ENCODE data around the gene ATP10A. TPM values are rescaled to one million over a fixed set of nuclear protein-coding genes. Genes with fewer than 3 reads are reported as not detected.

ATP10A gene
- total RNA-seq, 1 donor from 2014 or later = 3.2 TPM

DNA sequence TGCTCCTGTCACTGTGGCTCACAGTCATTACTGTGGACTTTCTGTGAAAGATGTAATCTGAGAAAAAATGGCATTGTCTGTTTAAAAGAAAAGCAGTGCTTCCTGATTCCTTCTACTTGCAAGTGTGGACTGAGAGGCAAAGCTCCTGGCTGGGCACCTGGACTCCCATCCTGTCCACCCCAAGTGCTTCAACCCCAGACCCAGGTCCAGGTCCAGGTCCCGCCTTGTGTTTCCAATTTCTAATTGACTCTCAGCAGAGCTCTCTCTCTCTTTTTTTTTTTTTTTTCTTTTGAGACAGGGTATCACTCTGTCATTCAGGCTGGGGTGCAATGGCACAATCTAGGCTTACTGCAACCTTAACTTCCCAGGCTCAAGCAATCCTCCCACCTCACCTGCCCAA, 94.9 kb downstream of the ATP10A start:
- no peak overlapping the region for H3K27ac ChIP-seq
- H3K4me3 ChIP-seq = no peak overlapping the region
- H3K36me3 ChIP-seq = no peaks in the 10 kb centered on the region
- H3K27me3 ChIP-seq = no peaks in the 10 kb centered on the region
- DNase-seq (ENCODE audit: extremely low spot score in 2 of 2) = peak in 1 of 2 donors; percentile 52
- intact Hi-C loops (cut with DNase I) = no loop called here
- no peaks in the 10 kb centered on the region for H3K9me3 ChIP-seq
- TF ChIP-seq POLR2A (IDR thresholded peaks at IDR 0.05) = no peak
- TF ChIP-seq POLR2AphosphoS5 (IDR thresholded peaks at IDR 0.05; ENCODE audit: insufficient read depth in 1 of 2, low read depth in 1 of 2) = no peak
- TF ChIP-seq, protein P1, sequence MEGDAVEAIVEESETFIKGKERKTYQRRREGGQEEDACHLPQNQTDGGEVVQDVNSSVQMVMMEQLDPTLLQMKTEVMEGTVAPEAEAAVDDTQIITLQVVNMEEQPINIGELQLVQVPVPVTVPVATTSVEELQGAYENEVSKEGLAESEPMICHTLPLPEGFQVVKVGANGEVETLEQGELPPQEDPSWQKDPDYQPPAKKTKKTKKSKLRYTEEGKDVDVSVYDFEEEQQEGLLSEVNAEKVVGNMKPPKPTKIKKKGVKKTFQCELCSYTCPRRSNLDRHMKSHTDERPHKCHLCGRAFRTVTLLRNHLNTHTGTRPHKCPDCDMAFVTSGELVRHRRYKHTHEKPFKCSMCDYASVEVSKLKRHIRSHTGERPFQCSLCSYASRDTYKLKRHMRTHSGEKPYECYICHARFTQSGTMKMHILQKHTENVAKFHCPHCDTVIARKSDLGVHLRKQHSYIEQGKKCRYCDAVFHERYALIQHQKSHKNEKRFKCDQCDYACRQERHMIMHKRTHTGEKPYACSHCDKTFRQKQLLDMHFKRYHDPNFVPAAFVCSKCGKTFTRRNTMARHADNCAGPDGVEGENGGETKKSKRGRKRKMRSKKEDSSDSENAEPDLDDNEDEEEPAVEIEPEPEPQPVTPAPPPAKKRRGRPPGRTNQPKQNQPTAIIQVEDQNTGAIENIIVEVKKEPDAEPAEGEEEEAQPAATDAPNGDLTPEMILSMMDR (IDR thresholded peaks at IDR 0.05) = no peak
- H3K4me1 ChIP-seq = no peaks in the 10 kb centered on the region

DNA sequence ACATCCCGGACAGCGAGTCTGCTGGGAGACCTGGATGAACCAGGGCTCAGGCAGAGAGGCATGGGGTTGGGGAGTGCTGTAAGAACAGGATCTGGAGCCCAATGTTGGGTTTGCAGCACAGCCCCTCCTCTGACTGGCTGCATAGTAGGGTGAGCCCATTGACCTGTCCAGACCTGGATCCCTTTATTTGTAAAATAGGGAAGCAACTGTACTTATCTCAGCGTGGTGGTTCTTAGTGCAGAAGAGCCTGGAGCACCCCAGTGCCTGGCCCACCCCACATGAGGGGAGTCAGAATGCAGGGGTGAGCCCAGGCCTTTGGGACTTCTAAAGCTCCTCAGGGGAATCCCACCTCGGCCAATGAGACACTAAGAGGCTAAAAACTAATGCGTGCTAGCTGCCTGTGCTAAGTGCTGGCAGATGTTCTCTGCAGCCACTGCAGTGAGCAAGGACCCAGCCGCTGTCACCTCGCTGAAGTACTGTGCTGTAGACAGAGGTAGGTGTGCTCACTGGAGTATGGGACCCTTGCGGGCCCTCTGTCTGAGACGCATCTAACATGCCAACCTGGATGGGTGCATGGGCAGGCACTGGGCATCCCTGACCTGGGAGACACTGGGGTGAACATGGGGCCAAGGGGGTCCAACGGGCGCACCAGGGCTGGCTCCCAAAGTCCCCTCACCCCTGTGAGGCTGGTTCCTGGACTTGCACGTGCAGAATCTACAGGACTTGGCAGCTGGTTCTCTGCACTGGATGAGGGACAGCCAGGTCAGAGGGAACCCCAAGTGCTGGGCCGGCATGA, 95.6 kb downstream of the ATP10A start:
- Histone ChIP-seq H3K4me3 (no peak overlapping the region), H3K4me1 (no peaks in the 10 kb centered on the region), H3K27me3 (no peaks in the 10 kb centered on the region), H3K36me3 (no peaks in the 10 kb centered on the region), H3K9me3 (no peaks in the 10 kb centered on the region), H3K27ac (no peak overlapping the region)
- TF ChIP-seq POLR2A (IDR thresholded peaks at IDR 0.05) (no peak), POLR2AphosphoS5 (IDR thresholded peaks at IDR 0.05; ENCODE audit: insufficient read depth in 1 of 2, low read depth in 1 of 2) (no peak)
- TF ChIP-seq, protein P1 (IDR thresholded peaks at IDR 0.05) = no peak
- intact Hi-C loops (cut with DNase I) = no loop called here
- peak in 1 of 2 donors; percentile 80 for DNase-seq (ENCODE audit: extremely low spot score in 2 of 2)

DNA sequence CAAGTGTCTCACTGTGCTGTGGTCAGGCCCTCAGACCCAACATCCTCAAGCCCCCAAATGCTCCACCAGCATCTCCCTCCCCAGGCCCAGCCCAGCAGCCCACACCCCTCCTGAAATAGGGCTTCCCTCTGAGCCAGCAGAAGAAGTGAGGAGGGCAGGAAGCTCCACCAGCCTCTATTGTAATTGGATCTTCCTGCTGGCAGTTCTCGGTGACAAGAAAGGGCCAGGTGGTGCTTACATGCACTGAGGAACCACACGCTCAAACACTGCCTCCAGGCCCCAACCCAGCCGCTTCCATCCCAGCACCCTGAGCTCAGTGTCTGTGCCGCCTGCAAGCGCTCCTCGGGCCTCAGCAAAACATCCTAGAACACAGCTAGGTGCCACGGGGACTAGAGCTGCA, 96.7 kb downstream of the ATP10A start:
- intact Hi-C loops (cut with DNase I) = no loop called here
- Histone ChIP-seq H3K36me3 (no peaks in the 10 kb centered on the region), H3K9me3 (no peaks in the 10 kb centered on the region), H3K27me3 (no peaks in the 10 kb centered on the region), H3K4me1 (no peaks in the 10 kb centered on the region), H3K27ac (no peak overlapping the region), H3K4me3 (no peak overlapping the region)
- peak in 1 of 2 donors; percentile 44 for DNase-seq (ENCODE audit: extremely low spot score in 2 of 2)
- no peak for TF ChIP-seq POLR2A (IDR thresholded peaks at IDR 0.05)
- TF ChIP-seq, protein P1 (IDR thresholded peaks at IDR 0.05) = no peak
- no peak for TF ChIP-seq POLR2AphosphoS5 (IDR thresholded peaks at IDR 0.05; ENCODE audit: insufficient read depth in 1 of 2, low read depth in 1 of 2)

DNA sequence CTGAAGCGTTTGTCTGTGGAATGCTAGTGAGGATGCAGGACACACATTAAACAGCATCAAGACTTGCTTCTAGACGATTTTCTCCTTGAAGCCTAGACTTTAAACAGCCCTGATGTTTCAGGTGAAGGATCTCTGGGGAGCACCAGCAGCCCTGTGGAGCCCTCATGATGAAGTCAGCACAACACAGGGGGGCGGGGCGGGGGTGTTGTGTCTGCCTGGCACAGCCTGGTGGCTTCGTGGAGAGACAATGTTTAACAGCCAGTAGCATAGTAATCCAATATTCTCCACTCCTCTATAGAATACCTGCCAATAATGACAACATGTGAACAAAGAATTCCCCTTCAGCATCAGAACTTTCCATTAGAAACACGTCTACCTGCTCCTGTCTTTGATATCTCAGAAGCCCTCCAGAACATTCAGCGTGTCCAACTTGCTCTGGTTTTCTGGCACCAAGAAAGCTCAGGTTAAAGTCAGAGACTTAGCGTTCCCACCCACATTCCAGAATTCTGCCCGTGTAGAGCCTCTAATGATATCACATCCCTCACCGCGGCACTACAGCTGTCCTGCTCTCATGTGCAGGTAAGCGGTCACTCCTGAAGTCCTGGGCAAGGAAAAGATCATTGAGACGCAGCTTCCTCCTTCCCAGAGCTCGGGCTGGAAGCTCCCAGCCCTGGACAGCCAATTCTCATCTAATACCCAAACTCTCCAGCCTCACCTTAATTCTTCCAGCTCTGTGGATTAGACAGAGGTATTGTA, 98.0 kb downstream of the ATP10A start:
- TF ChIP-seq POLR2A (IDR thresholded peaks at IDR 0.05) = no peak
- TF ChIP-seq, protein P1 (IDR thresholded peaks at IDR 0.05) = no peak
- no peak for TF ChIP-seq POLR2AphosphoS5 (IDR thresholded peaks at IDR 0.05; ENCODE audit: insufficient read depth in 1 of 2, low read depth in 1 of 2)
- Histone ChIP-seq H3K27ac (no peak overlapping the region), H3K4me3 (no peak overlapping the region), H3K9me3 (no peaks in the 10 kb centered on the region), H3K4me1 (no peaks in the 10 kb centered on the region), H3K27me3 (no peaks in the 10 kb centered on the region), H3K36me3 (no peaks in the 10 kb centered on the region)
- DNase-seq (ENCODE audit: extremely low spot score in 2 of 2) = peak in 1 of 2 donors; percentile 37
- intact Hi-C loops (cut with DNase I) = no loop called here
